Prostate gland (tissue), 2 donors: Measurements from ENCODE around the gene LMBRD1.

Source experiments
- POLR2A ChIP-seq: fragments of 450-650 bp; IDR thresholded peaks from one replicate; pipeline ENCODE4 v1.6.1; 2016; ENCODE audit warnings: antibody characterized with exemption, mild to moderate bottlenecking
- POLR2AphosphoS5 ChIP-seq: sonication (generic); formaldehyde crosslinking; IDR thresholded peaks from one replicate; pipeline ENCODE4 v1.6.1; 2017; ENCODE audit warnings: antibody characterized with exemption
- TF ChIP-seq, protein P1 (sequence below), 4 experiments: fragments of 200-600 bp in 2 of 4; fragments of 450-650 bp in 2 of 4; sonication (generic) in 2 of 4; IDR thresholded peaks; 1 replicate in 3 of 4; 2 replicates in 1 of 4; pipeline ENCODE4 v1.5.1; 2016 to 2019; ENCODE audit warnings: antibody characterized with exemption in 4 of 4, mild to moderate bottlenecking in 2 of 4, moderate library complexity in 2 of 4

DNA sequence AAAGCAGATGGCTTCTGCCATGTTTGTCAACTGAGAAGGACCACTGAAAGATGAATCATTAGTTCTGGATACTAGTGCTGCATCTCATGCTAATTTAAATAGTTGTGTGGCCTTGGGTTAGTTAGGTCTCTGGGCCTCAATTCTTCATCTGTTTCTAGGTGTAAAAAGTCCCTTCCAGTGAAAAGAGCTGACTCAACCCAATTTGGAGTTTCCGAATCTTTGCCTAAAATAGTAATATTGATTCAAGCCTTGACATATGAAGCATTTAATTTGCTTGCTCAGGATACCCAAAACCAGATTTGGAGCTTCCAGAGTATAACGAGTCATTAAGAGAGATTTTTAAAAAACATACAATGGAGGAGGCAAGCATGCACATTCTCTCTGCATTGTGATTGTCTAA is 163.9 kb downstream of the LMBRD1 start:
- TF ChIP-seq, protein P1, sequence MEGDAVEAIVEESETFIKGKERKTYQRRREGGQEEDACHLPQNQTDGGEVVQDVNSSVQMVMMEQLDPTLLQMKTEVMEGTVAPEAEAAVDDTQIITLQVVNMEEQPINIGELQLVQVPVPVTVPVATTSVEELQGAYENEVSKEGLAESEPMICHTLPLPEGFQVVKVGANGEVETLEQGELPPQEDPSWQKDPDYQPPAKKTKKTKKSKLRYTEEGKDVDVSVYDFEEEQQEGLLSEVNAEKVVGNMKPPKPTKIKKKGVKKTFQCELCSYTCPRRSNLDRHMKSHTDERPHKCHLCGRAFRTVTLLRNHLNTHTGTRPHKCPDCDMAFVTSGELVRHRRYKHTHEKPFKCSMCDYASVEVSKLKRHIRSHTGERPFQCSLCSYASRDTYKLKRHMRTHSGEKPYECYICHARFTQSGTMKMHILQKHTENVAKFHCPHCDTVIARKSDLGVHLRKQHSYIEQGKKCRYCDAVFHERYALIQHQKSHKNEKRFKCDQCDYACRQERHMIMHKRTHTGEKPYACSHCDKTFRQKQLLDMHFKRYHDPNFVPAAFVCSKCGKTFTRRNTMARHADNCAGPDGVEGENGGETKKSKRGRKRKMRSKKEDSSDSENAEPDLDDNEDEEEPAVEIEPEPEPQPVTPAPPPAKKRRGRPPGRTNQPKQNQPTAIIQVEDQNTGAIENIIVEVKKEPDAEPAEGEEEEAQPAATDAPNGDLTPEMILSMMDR (IDR thresholded peaks at IDR 0.05) = no peak
- TF ChIP-seq POLR2A (no peak), POLR2AphosphoS5 (no peak)
